Gastrocnemius medialis (tissue), 4 donors: ENCODE data around the gene ART5.

Experiments
- POLR2A ChIP-seq, 2 donors: fragments of 450-650 bp; IDR thresholded peaks; one replicate each; pipeline ENCODE4 v1.6.1; 2017; ENCODE audit warnings: antibody characterized with exemption in 2 of 2, mild to moderate bottlenecking in 2 of 2, moderate library complexity in 2 of 2
- TF ChIP-seq, protein P1 (sequence below), 5 experiments: fragments of 450-650 bp in 3 of 5; fragments of 200-600 bp in 2 of 5; sonication (generic) in 2 of 5; IDR thresholded peaks in 4 of 5; conservative IDR thresholded peaks in 1 of 5; 1 replicate in 4 of 5; 2 replicates in 1 of 5; pipeline ENCODE4 v1.5.1; 2016 to 2019; ENCODE audit warnings: antibody characterized with exemption in 5 of 5, mild to moderate bottlenecking in 3 of 5, moderate library complexity in 3 of 5

GRCh38 chr11:3642071-3642951 is 519 bp upstream of the ART5 start:
- TF ChIP-seq POLR2A (IDR thresholded peaks at IDR 0.05): peak; percentile 88 to 95
- TF ChIP-seq, protein P1, sequence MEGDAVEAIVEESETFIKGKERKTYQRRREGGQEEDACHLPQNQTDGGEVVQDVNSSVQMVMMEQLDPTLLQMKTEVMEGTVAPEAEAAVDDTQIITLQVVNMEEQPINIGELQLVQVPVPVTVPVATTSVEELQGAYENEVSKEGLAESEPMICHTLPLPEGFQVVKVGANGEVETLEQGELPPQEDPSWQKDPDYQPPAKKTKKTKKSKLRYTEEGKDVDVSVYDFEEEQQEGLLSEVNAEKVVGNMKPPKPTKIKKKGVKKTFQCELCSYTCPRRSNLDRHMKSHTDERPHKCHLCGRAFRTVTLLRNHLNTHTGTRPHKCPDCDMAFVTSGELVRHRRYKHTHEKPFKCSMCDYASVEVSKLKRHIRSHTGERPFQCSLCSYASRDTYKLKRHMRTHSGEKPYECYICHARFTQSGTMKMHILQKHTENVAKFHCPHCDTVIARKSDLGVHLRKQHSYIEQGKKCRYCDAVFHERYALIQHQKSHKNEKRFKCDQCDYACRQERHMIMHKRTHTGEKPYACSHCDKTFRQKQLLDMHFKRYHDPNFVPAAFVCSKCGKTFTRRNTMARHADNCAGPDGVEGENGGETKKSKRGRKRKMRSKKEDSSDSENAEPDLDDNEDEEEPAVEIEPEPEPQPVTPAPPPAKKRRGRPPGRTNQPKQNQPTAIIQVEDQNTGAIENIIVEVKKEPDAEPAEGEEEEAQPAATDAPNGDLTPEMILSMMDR (IDR thresholded peaks at IDR 0.05 in 4 of 5, conservative IDR thresholded peaks at IDR 0.05 in 1 of 5): no peak
